Stimulated activated CD4-positive, alpha-beta T cell treated with anti-CD3 and anti-CD28 coated beads, Interleukin-1b, Interleukin-23, amount 100 ng/mL, for 4 hours (primary cell): ENCODE results near the gene NLK.
"Not testable (repeated sequence)": the region's sequence is repeated elsewhere in the genome, so short reads cannot be mapped to it uniquely, and the experiment has no call there.

Experiments
- DNase-seq, 2 donors: peaks; one replicate each; pipeline ENCODE4 v3.0.0-alpha.2; 2020; ENCODE audit warnings: low read depth in 2 of 2

Gene NLK

DNA sequence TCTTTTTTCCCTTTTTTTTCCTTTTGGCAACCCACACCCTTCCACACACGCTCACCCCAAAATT lies at the start of gene NLK:
NLK (plus strand) TSS at position 21 of the 64 bp plus-strand sequence. CDS start 197 bp downstream, outside the sequence.
- no peak for DNase-seq

DNA sequence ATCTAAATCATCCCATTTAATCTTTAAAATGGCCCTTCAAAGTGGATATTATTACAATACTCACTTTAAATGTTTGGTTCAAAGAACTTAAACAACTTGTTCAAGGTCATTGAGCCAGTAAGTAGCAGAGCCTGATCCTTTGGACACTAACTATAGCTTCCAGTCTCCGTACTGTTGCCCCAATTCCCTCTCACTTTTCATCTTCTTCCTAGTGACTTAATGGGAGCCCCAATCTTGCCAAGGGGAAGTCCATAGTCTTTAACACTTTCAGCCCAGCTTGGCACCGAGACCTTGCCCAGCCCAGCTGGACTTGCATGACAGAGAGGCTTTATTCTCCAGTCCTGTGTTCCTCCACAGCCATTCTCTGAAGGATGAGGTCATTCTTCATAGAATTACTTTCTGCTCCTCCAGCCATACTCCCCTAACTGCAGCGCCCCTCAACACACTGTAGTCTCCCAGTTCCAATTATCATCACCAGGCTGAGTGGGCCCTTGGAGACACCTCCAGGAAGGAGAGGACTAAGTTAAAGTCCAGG lies 49.2 kb upstream of the NLK start:
- DNase-seq, result no peak

DNA sequence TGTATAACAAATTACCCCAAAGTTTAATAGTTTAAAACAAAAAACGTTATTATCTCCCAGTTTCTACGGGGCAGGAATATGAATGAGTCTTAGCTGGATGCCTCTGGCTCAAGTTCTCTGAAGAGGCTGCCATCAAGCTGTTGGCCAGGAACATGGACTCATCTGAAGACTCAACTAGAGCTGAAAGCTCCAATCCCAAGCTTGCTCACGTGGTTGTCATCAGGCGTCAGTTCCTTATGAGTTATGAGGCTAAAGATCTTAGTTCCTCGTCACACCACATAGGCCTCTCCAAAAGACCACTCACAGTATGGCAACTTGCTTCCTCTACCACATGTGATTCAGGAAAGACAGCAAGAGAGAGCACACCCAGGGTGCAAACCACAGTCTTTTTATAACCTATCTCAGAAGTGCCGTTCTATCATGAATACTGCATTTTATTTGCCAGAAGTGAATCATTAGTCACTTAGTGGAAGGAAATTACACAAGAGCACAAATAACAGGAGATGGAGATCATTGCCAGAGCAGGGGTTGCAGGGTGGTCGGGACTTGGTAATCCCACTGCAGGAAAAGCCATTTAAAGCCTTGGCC lies 48.7 kb upstream of the NLK start:
- DNase-seq, result no peak

DNA sequence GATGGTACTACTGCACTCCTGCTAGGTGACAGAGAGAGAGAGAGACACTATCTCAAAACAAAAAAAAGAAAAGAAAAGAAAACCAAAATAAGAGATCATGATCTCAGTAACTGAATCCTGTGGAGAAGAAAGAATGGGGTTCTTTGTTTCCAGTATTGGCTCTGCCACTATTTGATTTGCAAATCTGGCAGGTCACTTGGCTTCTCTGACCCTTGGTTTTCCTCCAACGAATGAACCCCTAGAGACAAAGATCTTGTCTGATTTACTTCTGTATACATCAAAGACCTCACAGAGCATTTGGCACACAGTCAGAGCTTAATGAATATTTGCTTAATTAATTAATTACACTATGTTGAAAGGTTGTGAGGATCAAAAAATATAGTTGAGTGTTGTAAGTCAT lies 47.9 kb upstream of the NLK start:
- DNase-seq, result no peak

DNA sequence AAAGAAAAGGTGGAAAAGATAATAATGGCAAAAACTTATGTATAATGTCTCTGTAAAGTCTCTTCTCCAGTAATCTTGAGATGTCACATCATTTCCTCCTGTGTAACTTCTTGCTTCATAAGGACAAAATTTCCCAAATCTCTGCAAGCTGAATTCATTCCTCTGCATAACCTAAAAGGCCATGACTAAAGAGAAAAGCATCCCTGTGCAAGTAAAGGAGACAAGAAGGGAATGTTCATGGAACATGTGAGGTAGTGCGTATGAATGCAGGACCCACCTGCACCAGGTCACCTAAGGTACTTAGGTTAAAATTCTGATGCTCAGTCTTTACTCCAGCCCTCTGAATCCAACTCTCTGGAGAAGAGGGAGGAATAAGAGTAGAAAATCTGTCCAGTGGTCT lies 46.9 kb upstream of the NLK start:
- DNase-seq, result no peak

DNA sequence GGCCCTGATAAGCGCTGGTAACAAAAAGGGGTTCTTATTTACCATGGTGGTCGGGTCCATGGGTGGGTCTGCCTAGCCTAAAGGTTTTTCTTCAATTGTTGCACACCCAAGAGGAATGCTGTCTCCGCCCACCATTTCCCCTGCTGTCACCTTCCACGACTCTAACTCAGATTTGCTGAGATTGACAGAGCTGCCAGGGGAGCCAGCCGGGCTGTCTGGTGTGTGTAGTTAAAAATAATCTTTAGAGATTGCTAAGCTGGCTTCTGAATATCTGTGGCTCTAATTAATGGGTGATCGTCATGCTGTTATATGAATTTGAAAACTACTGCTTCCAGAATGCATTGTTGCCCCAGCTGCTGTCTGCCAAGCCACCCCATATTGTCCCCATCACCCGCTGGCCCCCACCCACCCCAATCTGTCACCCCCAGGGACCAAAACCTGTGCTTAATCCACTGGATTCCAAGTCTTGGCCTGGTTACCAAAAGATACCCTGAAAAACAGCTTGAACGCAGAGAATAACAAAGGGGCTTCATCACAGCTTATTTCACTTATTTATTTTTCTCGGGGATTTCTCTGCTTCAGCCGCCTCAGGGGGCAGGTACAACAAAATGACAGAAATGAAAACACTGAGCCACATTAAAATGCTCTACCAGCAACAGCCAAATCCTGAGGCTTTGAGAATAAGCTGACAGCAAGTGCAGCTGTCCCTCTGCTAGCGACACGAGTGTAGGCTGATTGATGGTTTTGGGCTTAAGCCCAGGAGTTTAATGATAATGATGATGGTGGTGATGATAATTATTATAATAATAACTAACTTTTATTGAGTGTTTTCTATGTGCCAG lies 46.1 kb upstream of the NLK start:
- DNase-seq, result no peak

DNA sequence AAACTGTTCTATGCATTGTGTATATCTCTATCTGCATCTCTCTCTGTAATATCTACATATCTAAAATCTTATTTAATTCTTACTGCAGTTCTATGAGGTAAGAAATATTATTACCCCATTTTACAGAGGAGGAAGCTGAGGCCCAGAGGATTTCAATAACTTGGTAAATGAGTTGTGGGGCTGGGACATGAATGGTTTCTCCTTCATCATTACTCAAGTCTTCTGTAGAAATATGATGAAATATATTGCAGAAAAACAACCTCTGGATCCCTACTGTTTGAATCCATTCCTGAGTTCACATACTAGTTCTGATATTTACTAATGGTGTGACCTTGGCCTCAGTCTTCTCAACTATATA lies 45.5 kb upstream of the NLK start:
- no peak for DNase-seq

DNA sequence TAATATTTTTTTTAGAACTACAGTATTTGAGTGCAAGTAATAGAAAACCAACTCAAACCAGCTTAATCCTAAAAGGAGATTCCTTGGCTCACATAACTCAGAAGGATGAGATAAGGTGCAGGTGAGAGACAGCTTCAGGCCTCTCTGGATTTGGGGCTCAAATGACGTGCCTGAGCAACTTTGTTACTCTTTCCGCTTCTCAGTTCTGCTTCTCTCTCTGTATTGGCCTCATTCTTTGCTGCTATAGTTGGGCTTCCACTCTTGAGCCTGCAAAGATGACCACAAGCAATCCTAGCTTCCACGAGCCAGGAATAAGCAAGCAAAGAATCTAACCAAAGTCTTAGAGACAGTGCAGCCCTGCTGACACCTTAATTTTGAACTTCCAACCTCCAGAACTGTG lies 45.0 kb upstream of the NLK start:
- DNase-seq, result no peak

DNA sequence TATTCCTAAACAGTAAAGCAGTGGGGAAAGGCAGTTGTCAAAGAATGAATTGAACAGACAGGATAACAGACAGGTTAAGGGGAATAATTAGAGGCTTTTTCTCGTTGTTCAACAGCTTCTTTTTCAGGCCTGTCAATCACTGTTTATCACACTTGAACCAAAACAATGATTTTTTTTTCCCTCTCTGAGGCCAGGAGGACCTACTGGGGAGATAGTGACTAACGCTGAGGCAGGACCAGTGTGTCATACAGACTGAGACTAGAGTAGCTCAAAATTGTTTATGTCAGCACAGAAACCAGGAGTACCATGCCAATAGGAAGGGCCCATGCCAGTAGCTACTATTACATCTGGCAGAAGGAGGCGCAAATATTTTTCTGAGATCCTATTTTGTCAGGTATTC lies 41.3 kb upstream of the NLK start:
- no peak for DNase-seq

DNA sequence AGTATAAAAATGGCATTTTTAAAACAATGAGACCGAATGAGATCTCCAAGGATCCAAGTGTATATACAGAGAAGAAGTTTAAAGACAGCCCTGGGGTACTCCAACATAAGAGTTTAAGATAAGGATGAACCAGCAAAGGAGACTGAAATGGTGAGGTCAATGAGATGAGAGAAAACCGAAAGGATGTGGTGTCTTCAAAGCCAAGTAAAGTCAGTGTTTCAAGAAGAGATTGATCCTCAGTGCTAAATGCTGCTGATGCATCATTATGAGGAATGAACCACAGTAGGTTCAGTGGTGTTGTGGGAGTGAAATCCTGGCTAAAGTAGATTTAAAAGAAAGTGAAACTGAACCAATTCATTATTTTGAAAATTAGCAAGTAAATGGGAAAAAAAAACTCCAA lies 38.1 kb upstream of the NLK start:
- no peak for DNase-seq

DNA sequence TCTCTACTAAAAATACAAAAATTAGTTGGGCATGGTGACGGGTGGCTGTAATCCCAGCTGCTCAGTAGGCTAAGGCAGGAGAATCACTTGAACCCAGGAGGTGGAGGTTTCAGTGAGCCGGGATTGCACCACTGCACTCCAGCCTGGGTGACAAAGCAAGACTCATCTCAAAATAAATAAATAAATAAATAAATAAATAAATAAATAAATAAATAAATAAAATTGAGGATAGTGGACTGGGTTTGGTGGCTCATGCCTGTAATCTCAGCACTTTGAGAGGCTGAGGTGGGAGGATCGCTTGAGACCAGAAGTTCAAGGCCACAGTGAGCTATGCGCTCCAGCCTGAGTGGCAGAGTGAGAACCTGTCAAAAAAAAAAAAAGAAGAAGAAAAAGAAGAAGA lies 34.6 kb upstream of the NLK start:
- not testable (repeated sequence) for DNase-seq

DNA sequence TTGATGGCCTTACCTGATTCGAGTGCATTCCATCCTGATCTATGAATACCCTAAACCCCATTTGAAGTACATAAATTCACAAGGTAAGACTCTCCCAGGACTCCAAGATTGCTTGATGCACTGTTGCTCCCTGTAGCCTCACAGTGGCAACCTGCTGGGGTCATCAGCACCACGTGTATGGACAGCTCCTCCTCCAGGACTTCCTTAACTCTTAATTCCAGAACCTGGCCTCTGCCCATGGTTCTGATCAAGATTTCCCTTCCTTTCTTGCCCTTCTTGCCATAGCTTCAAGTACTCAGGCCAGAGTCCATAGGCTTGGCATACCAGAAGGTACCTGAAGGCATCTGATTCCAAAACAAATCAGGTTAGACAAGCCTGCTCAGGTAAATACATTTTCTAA lies 34.0 kb upstream of the NLK start:
- DNase-seq, result no peak

DNA sequence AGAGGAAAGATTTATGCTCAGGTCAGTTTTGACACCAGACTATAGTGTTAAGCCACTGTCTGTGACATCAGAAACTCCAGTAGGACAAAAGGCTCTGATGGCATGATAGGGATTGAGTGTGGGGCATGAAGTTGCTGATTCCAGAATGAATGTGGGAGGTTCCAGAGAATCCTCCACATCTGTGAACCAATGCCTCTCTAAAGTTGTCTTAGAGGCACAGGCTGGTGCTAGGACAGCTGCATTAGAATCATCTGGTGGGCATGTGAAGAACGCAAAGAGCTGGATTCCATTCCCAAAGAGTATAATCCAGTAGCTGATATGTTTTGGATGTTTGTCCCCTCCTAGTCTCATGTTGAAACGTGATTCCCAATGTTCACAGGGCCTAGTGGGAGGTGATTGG lies 32.1 kb upstream of the NLK start:
- no peak for DNase-seq

DNA sequence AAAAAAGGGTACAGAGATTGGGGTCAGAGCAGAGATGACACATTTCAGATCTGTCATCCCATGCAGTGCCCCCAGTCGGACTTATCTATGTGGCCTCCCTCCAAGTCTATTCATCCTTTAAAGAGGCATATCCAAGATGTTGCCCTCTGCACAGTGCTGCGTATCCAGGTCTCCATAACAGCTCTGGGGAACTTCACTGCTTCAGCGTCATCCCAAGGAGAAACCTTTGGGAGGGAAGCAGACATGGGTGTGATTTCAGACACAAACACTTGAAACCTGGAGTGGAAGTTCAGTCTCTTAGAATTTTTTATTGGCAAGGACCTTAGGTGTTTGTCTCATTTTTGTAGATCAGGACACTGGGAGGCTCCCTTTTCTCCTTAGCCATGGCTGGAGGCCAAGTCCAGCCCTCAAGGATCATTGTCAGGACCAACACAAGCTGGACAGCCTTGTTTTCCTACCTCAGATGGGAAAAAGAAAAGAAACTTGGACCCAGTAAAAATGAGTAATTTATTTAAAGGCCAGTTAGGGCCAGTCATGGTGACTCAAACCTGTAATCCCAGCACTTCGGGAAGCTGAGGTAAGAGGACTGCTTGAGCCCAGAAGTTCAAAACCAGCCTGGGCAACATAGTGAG lies 23.9 kb upstream of the NLK start:
- no peak for DNase-seq

DNA sequence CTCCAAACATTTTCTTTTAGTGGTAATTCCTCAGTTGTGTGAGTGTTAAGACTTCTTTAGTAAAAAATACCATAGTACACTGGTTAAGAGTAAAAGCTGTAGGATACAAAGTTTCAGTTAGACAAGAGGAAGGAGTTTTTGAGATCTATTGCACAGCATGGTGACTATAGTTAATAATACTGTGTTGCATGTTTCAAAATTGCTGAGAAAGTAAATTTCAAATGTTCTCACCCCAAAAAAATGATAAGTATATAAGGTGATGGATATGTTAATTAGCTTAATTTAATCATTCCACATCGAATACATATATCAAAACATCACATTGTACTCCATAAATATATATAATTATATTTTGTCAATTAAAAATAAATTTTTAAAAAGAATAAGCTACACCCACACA lies 22.0 kb upstream of the NLK start:
- DNase-seq, result no peak

DNA sequence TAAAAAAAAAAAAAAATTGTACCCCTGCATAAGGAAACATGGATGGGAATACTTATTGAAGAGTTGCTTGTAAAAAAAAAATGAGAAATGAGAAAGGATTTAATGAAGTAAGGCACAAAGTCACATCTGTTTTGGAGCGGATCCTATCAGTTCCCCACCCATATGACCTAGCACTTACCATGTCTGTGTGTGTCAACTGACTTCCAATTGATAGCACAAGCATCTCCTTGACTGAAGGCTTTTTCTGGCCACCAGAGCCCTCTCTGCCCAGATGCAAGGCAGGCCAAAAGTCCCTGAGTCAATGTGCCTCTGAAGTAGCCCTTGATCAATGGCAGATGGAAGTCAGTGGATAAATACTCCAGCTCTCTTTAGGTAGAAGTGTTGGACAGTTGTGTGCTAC lies 13.4 kb upstream of the NLK start:
- DNase-seq, result no peak

DNA sequence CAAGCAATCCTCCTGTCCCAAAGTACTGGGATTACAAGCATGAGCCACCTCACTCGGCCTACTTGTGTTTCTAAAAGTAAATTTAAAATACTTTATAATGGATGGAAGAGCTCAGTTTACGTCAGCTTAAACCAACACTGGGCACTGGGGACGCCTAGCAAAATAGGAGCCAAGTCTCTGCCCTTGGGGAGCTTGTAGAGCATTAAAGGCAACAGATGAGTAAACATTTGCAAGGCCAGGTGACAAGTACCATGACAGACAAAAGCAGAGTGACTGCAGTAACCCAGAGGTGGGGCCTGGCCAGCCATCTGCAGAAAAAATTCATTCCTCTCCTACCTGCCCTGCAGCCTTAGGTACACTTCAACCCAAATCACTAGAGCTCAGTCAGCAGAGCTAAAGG lies 12.1 kb upstream of the NLK start:
- DNase-seq, result no peak

DNA sequence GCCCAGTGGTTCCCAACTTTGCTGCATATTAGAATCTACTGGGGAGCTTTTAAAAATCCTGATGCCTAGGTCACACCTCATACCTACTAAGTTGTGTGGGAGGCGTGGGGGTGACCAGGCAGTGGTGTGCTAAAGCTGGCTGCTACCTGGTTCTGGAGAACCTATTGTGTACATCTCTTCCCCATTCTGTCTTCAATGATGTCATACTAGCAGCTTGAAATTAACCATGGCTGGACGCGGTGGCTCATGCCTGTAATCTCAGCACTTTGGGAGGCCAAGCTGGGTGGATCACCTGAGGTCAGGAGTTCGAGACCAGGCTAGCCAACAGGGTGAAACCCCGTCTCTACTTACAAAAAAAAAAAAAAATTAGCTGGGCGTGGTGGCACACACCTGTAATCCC lies 11.3 kb upstream of the NLK start:
- DNase-seq, result no peak

DNA sequence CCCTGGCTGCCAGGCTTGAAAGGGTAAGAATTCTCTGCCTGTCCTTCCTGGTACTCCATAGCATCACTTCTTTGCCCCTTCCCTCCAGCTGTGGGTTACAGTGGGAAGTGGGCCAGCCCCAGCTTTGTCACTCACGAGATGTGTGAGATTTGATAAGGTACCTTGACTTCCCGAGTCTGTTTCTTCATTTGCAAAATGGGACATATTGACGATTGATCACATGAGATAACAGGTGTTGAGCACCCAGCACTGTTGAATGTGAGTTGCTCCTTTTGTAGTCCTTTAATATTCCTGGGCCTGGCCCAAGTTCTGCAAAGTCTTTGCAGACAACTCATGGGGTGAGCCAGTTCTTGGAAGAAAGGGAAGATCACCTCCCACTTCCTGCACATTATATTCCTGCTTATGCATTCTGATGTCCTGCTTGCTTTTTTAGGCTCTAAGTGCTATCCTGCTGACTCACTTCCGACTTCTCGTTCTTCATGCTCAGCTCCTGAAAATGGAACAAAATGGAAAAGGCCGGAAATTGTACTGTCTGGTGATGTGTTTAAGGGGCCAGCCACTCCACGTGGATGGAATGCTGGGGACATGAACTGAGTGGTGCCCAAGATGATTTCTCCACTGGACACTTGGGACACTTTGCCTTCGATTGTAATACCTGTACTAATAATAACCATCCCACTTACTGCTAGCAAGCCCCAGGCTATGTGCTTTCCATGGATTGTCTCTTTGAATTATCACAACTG lies 8.3 kb upstream of the NLK start:
- no peak for DNase-seq

DNA sequence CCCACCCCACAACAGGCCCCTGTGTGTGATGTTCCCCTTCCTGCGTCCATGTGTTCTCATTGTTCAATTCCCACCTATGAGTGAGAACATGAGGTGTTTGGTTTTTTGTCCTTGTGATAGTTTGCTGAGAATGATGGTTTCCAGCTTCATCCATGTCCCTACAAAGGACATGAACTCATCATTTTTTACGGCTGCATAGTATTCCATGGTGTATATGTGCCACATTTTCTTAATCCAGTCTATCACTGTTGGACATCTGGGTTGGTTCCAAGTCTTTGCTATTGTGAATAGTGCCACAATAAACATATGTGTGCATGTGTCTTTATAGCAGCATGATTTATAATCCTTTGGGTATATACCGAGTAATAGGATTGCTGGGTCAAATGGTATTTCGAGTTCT lies 7.0 kb upstream of the NLK start:
- DNase-seq, result not testable (repeated sequence)

DNA sequence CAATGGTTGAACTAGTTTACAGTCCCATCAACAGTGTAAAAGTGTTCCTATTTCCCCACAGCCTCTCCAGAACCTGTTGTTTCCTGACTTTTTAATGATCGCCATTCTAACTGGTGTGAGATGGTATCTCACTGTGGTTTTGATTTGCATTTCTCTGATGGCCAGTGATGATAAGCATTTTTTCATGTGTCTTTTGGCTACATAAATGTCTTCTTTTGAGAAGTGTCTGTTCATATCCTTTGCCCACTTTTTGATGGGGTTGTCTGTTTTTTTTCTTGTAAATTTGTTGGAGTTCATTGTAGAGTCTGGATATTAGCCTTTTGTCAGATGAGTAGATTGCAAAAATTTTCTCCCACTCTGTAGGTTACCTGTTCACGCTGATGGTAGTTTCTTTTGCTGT lies 6.6 kb upstream of the NLK start:
- not testable (repeated sequence) for DNase-seq

DNA sequence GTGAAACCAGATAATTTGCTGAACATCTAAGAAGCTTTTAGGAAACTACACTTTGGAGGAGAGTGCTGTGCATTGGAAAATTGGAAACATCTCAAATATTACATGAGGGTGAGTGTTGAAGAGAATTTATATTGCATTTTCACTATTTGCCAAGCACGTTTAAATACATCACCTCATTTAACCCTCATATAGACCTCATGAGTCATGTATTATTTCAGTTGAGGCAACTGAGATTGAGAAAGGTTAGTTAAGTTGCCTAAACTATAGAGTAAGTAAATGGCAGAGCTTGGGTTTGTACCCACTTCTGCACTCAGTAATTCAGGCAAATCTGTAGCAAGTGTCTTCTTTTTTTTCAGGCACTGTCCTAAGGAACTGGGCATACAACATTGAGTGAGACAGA lies 3.7 kb upstream of the NLK start:
- DNase-seq, result no peak

DNA sequence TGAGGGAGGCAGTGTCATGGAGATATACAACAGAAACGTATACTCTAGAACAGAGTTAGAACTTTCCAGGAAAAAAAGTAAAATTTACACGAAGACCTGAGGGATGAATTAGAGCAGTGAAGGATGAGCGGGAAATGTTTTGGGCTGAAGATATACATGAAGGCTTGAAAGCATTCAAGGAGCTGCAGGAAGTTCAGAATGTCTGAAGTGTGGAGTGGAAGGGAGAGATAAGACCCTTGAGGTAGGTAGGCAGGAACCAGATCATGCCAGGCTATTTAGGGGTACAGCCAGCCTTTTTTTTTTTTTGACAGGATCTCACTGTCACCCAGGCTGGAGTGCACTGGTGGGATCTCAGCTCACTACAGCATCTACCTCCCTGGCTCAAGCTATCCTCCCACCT lies 3.2 kb upstream of the NLK start:
- DNase-seq, result no peak
